ENCODE results near the gene NDUFA6.

- TF ChIP-seq CTCF (IDR thresholded peaks at IDR 0.05) (no peak), EP300 (IDR thresholded peaks at IDR 0.05) (no peak)
These were observed 24.3 kb downstream of the NDUFA6 start for GRCh38 chr22:42066126-42066761.

Measured in suprapubic skin (tissue), 3 donors.